Measurements from ENCODE around the gene DENND4C.

Gene DENND4C

GRCh38 chr9:19270421-19270949 lies 40.0 kb downstream of the DENND4C start:
- no peak for DNase-seq

GRCh38 chr9:19271081-19271480 lies 40.6 kb downstream of the DENND4C start:
- DNase-seq = no peak

DNA sequence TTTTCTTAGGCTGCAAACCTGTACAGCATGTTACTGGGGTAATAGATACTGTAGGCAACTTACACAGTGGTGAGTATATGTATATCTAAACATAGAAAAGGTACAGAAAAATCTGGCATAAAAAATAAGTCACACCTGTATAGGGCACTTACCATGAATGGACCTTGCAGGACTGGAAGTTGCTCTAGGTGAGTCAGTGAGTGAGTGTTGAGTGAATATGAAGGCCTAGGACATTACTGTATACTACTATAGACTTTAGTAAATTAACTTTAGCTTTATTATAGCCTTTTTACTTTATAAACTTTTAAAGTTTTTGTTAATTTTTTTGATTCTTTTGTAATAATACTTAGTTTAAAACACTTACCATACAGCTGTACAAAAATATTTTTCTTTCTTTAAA lies 51.3 kb downstream of the DENND4C start:
- no peak for DNase-seq

- DNase-seq = no peak
These were observed 52.7 kb downstream of the DENND4C start for GRCh38 chr9:19283072-19283710.

DNA sequence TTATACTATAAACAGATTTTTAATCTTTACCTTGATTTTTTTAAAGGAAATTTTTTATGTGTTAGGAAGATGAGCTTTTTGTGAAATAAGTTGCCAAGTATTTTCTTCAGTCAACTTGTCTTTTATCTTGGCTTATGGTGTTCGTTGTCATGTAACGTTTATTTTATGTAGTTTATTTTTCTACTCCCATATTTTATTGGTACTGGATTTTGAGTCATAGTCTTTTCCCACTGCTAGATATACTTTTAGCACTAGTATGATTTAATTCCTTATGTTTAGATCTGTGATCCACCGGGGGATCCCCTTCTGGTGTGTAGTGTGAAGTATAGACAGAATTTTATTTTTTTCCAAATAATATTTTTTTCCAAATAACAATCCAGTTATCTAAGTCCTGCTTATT lies 54.2 kb downstream of the DENND4C start:
- no peak for DNase-seq

GRCh38 chr9:19286634-19287188 lies 56.2 kb downstream of the DENND4C start:
- no peak for DNase-seq

GRCh38 chr9:19288081-19288480 lies 57.6 kb downstream of the DENND4C start:
- no peak for DNase-seq

- no peak for DNase-seq
These were observed 59.6 kb downstream of the DENND4C start for GRCh38 chr9:19290103-19290502.

- DNase-seq = no peak
These were observed 63.7 kb downstream of the DENND4C start for GRCh38 chr9:19294219-19294618.

GRCh38 chr9:19298436-19299000 lies 68.0 kb downstream of the DENND4C start:
- no peak for DNase-seq

DNA sequence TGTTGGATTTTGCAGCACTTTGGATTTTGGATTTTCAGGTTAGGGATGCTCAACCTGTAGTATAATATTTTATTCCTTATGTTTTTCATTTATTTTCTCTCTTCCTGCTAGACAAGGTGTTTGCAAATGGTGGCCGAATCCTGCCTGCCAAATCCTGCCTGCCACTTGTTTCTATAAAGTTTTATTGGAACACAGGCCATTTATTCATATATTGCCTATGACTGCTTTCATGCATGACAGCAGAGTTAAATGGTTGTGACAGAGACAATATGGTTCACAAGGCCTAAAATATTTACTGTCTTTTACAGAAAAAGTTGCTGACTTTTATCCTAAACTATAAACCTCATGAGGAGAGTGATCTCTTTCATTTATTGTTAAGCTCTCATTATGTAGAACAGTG lies 72.7 kb downstream of the DENND4C start:
- DNase-seq = no peak

GRCh38 chr9:19306568-19306967 lies 76.1 kb downstream of the DENND4C start:
- DNase-seq = no peak

DNA sequence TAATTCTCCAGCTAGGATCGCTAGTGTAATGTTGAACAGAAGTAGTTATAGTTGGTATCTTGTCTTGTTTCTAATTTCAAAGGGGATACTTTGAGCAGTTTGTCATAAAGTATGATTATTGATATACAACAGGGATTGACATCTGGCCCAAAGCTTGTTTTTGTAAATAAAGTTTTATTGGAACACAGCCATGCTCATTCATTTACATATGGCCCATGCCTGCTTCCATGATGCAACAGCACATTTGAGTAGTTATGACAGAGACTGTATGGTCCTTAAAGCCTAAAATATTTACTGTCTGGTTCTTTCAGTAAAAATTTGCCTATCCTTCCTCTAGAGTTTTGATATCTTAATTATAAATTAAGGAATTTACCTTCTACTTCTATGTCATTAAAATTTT lies 79.8 kb downstream of the DENND4C start:
- DNase-seq = no peak

GRCh38 chr9:19313573-19313972 lies 83.1 kb downstream of the DENND4C start:
- no peak for DNase-seq

DNA sequence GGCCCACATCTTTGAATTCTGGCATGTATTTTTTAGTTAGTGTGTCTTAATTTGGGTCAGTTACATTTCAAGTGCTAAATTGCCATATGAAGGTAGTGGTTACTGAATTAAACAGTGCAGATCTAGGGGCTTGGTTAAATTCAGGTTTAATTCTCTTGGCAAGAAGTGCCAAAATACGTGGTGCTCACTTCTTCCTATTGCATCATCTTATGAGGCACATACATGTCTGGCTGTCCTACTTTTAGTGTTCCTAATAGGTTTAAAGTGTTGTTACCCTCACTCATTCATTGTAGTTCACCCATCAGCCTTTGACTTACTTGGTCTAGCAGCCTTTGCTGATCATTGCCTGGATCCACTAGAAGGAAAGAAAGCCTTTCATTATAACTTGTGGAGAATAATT lies 90.0 kb downstream of the DENND4C start:
- no peak for DNase-seq

- no peak for DNase-seq
These were observed 101.4 kb downstream of the DENND4C start for GRCh38 chr9:19331877-19332276.

GRCh38 chr9:19336166-19336565 lies 105.7 kb downstream of the DENND4C start:
- DNase-seq = no peak

DNA sequence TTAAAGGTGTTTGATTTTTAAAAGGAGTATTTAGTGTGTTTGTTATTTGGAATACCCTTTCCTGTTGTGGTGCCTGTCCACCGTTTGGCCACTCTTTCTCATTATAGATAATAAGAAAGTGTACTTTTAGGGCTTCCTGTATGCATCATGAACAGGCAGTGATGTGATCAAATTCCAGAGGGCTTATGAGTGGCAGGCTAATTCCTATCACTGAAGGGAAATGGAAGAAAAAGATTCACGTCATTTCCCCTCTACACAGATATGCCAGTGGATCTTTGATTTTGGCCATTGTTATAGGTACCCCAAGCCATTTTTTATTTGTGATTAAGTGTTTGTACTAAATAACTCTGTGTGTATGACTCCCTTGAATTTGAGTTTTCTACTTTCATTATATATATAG lies 112.5 kb downstream of the DENND4C start:
- no peak for DNase-seq

GRCh38 chr9:19358701-19359100 lies 128.2 kb downstream of the DENND4C start:
- no peak for DNase-seq

DNA sequence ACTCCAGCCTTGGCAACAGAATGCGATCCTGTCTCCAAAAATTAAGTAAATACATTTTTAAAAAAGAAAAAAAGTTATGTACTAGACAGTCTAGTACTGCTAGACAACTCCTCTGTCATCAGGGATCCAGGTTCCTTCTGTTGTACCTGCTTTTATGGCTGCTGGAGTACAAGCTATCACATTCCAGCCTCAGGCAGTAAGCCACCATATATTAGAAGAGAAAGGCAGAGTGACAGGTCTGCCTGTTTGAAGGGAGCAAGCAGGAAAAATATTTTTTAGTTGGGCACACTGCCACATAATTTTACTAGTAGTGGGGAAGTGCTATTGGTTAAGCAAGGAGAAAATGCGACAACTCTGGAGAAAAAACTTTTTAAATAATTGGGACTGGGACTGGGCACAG lies 138.6 kb downstream of the DENND4C start:
- no peak for DNase-seq

- DNase-seq = no peak
These were observed 141.4 kb downstream of the DENND4C start for GRCh38 chr9:19371942-19372341.

DNA sequence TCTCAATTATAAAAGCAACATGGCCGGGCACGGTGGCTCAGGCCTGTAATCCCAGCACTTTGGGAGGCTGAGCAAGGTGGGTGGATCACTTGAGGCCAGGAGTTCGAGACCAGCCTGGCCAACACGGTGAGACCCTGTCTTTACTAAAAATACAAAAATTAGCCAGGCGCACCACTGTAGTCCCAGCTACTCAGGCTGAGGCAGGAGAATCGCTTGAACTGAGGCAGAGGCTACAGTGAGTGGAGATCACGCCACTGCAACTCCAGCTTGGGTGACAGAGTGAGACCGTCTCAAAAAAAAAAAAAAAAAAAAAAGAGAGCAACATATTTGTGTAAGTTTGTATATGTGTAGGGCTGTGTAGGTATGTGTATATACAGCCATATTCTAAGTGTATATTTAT lies 142.1 kb downstream of the DENND4C start:
- DNase-seq = no peak

DNA sequence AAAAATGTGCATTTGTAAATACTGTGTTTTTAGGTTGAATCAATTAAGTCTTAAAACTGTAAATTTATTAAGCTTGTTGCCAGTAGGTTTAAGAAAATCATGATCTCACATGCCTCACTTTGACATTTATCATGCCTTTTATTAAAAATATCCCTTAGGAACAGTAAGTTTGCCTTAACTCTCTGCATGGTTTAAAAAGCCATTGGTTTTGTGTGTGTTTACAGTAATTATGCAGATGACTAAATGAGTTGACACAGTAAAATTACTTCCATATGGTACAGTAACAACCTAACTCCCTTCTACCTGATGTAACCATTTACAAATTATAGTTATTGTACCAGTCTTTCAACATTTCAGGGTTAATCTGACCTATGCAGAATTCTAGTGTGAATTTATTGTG lies 143.0 kb downstream of the DENND4C start:
- DNase-seq = no peak

DNA sequence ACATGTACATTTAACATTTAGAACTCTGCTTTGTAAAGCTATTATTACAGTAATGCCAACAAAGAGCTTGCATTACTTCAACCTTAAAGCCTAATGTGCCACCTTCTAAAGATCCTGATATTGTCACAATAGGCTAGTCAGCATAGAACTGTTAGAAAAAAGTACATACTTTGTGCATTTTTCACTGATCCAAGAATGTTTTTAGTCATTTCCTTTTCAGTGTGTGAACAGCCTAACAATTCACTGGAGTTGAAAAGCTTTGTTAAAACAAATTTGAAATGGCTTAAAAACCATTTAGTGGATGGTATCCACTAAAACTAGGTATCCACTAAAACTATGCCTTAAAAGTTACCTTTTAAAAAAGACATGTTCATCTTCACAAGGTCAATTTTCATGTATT lies 145.0 kb downstream of the DENND4C start:
- no peak for DNase-seq

DNA sequence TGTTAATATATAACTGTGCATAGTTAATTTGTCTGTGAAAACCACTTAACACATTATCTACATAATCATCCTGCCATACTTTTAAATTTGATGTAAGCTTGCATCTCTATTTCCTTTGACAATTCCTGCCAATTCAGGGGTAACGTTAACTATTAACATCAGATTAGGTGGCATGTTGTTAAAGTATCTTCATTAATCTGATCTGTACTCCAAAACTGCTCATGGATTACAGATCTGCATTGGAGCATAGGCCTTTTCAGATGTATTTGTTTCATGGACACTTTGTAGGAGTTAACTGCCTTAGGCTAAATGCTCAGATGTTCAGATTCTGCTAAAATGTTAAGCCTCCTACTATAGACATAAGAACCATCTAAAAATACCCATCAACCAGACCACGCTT lies 146.4 kb downstream of the DENND4C start:
- DNase-seq = no peak
